ENCODE data around the gene FAM131A.

GRCh38 chr3:184333700-184334099, 3.7 kb upstream of the FAM131A start:
- TF ChIP-seq POLR2A (IDR thresholded peaks at IDR 0.05) (no peak), CTCF (IDR thresholded peaks at IDR 0.05) (no peak)

Data from thyroid gland (tissue), 4 donors.